Activated CD8-positive, alpha-beta memory T cell treated with anti-CD3 and anti-CD28 coated beads, Interleukin-2, amount 10 ng/mL, durations not matched to agents 7 days and 5 days (primary cell): Measurements from ENCODE around the gene LRTM2. TPM values are rescaled to one million over a fixed set of nuclear protein-coding genes. Genes with fewer than 3 reads are reported as not detected.
"Not testable (repeated sequence)": the region's sequence is repeated elsewhere in the genome, so short reads cannot be mapped to it uniquely, and the experiment has no call there.

Source experiments
- ATAC-seq: fragments of 150-1000 bp; cut with Tn5 transposase; one replicate; pipeline ENCODE4 v1.10.0; 2021; ENCODE audit warnings: moderate library complexity
- CTCF ChIA-PET: fragments of 350-600 bp; sonication (Branson Sonifier 250); formaldehyde crosslinking; loops from one replicate; lab custom pipeline; 2021; ENCODE audit warnings: antibody characterized with exemption; lab: Charles Lee
- DNase-seq: peaks from one replicate; pipeline ENCODE4 v3.0.0-alpha.2; 2020
- H3K27ac Mint-ChIP-seq: one replicate; pipeline ENCODE4 v1.8.0; 2021; ENCODE audit warnings: mild to moderate bottlenecking, mixed read lengths
- H3K27me3 Mint-ChIP-seq: one replicate; pipeline ENCODE4 v1.8.0; 2021; ENCODE audit warnings: mixed read lengths
- H3K36me3 Mint-ChIP-seq: one replicate; pipeline ENCODE4 v1.8.0; 2021; ENCODE audit warnings: mild to moderate bottlenecking, mixed read lengths
- H3K4me1 Mint-ChIP-seq: one replicate; pipeline ENCODE4 v1.8.0; 2021; ENCODE audit warnings: mixed read lengths
- H3K4me3 Mint-ChIP-seq: one replicate; pipeline ENCODE4 v1.8.0; 2021; ENCODE audit warnings: mild to moderate bottlenecking, moderate library complexity, mixed read lengths
- H3K9me3 Mint-ChIP-seq: one replicate; pipeline ENCODE4 v1.8.0; 2022; ENCODE audit warnings: low read depth, mixed read lengths
- total RNA-seq, 2 experiments: library from RNA; stranded (reverse); gene quantifications; one replicate each; pipeline ENCODE4 v1.2.3, GENCODE V29; 2021

The LRTM2 gene
- total RNA-seq, 2 experiments from 2014 or later, result not detected

DNA sequence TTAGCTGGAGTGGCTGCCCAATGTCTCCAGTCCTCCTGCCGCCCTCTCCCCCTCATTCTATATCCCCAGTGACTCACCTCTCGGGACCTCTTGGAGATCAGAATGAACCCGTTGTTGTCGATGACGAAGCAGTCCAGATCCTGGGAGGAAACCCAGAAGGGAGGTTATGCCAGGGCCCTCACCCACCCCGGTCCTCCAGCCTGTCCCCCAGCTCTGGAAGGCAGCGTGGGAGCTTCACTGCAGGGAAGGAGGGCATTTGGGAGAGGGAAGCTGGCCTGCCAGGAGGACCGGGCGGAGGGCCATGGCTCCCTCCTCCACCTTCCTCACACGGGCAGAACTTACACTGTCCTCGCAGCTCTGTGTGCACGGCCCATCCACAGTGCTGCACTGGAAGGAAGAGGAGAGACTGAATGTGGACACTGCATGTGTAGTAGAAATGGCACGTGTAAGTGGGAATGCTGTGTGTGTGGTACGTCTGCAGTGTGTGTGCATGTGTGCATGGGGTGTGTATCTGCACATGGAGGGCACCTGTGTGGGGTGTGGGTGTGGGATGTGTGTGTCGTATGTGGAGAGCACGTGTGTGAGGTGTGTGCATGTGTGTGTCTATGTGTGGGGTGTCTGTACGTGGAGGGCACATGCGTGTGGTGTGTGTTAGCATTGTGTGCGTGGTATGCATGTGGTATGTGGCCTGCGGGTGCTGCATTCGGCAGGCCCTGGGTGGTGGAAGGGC, 10.0 kb upstream of the LRTM2 start:
- H3K9me3 Mint-ChIP-seq, result no peaks in the 10 kb centered on the region
- CTCF ChIA-PET, result no interaction called here
- H3K36me3 Mint-ChIP-seq, result no peaks in the 10 kb centered on the region
- no peak for ATAC-seq
- DNase-seq, result no peak
- H3K4me1 Mint-ChIP-seq, result peaks cover 19% of the 10 kb centered on the region
- peak overlapping the region; percentile 20 for H3K27ac Mint-ChIP-seq
- peaks cover 3% of the 10 kb centered on the region for H3K27me3 Mint-ChIP-seq
- peak overlapping the region; percentile 49 for H3K4me3 Mint-ChIP-seq

DNA sequence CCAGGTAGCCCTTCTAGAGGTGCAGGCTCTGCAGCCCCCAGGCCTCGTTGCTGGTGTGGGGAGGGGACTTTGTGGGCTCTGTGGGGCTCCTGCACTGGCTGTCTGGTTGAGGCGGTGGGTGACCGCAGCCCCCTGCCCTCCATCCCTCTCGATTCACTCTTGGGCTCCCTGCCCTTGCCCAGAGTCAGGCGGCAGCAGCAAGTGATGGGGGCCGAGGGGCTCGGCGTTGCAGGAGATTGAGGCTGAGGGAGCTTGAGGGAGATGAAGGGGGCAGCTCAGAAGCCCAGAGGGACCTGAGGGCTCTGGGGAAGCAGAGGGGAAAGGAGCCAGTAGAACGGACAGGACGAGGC, 9.5 kb upstream of the LRTM2 start:
- Mint-ChIP-seq H3K4me3 (peak overlapping the region; percentile 49), H3K36me3 (no peaks in the 10 kb centered on the region), H3K27me3 (peaks cover 4% of the 10 kb centered on the region), H3K27ac (peak overlapping the region; percentile 20), H3K9me3 (no peaks in the 10 kb centered on the region), H3K4me1 (peaks cover 19% of the 10 kb centered on the region)
- ATAC-seq, result no peak
- no peak for DNase-seq
- CTCF ChIA-PET, result interaction anchor here (1.7 kb wide), 1 partner anchor 129 kb away, joined by 8 read pairs; no protein-coding TSS in a partner anchor

DNA sequence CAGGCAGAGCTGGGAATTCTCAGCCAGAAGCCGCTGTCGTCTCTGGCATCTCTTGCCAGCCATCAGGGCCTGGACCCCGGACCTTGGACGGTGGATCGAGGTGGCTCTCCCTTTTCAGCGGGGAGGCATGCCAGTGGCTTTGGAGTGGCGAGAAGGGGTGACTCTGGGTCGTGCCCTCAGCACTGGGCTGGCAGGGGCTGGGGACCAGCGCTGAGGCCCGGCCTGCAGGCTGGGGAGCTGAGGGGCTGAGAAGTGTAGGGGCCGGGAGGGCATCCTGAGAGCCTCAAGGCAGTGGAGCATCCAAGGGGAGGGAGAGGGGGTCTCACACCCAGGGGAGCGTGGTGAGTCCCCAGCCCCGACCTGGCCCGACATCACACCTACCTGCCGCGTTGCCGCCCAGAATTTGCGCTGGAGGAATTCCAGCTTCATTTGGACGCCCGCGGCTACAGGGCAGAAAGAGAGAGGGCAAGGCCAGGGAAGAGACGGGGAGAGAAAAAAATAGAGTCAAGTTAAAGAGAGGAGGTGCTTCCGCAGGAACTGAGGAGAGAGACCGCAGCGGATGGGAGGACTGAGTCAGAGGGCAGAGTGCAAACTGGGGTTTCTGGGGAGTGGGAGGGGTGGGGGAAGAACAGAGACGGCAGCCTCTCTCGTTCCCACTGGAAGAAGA, 9.0 kb upstream of the LRTM2 start:
- DNase-seq (peak; percentile 59), ATAC-seq (peak; percentile 43)
- Mint-ChIP-seq H3K27me3 (peaks cover 4% of the 10 kb centered on the region), H3K9me3 (no peaks in the 10 kb centered on the region), H3K4me1 (peaks cover 19% of the 10 kb centered on the region), H3K36me3 (no peaks in the 10 kb centered on the region), H3K4me3 (peak overlapping the region; percentile 49), H3K27ac (peak overlapping the region; percentile 55)
- CTCF ChIA-PET, result interaction anchor here (1.6 to 1.7 kb wide), 2 partner anchors 16 to 128 kb away, joined by 6 to 8 read pairs; no protein-coding TSS in a partner anchor

DNA sequence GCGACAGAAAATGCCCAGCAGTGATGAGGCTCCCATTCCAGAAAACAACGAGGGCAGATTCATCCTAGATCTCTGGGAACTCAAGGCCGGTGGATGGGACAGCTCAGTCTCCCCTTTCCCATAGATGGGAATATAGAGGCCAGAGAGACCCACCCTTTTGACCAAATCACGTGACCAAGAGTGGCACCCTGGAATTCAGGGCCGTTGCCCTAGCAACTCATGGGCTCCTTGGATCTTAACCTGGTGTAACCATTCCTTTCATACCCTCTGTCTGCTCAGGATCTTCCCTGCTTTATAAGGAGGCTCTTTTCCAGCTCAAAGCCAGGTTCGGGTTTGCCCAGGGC, 8.4 kb upstream of the LRTM2 start:
- Mint-ChIP-seq H3K36me3 (no peaks in the 10 kb centered on the region), H3K27ac (no peak overlapping the region), H3K27me3 (peaks cover 4% of the 10 kb centered on the region), H3K9me3 (no peaks in the 10 kb centered on the region), H3K4me3 (no peak overlapping the region), H3K4me1 (peaks cover 19% of the 10 kb centered on the region)
- ATAC-seq (no peak), DNase-seq (no peak)
- CTCF ChIA-PET, result interaction anchor here (1.6 to 1.7 kb wide), 2 partner anchors 17 to 128 kb away, joined by 6 to 8 read pairs; no protein-coding TSS in a partner anchor

DNA sequence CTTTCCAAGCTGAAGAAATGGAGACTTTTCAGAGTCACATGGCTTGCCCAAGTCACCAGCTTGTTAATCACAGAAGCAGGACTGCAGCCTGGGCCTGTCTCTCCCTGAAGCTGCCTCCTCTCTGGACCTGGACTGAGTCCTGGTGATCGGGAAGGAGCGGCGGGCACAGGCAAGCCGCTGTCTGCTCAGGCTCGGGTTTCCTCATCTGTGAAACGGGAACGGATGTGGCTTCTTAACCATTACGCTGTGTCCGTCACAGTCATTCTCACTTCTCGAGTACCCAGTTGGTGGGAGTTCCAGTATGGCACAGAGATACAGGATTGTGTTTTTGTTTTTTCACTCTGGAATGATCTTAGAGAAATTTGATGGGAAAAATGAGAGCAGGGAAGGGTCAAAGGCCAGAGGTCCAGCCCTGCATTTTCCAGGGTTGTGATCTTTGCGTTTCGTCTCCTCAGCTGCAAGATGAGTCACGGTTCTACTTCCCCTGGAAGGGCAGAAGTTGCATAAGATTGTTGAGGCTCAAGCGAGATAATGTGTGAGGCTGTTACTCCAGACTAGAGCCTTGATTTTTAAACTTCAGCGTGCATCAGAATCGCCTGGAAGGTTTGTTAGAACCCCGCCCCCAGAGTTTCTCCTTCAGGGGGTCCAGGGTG, 7.6 kb upstream of the LRTM2 start:
- peaks cover 19% of the 10 kb centered on the region for H3K4me1 Mint-ChIP-seq
- no peak overlapping the region for H3K4me3 Mint-ChIP-seq
- CTCF ChIA-PET, result interaction anchor here (1.6 to 1.7 kb wide), 2 partner anchors 18 to 127 kb away, joined by 6 to 8 read pairs; no protein-coding TSS in a partner anchor
- ATAC-seq, result no peak
- DNase-seq, result no peak
- no peak overlapping the region for H3K27ac Mint-ChIP-seq
- no peaks in the 10 kb centered on the region for H3K36me3 Mint-ChIP-seq
- no peaks in the 10 kb centered on the region for H3K9me3 Mint-ChIP-seq
- peaks cover 4% of the 10 kb centered on the region for H3K27me3 Mint-ChIP-seq

DNA sequence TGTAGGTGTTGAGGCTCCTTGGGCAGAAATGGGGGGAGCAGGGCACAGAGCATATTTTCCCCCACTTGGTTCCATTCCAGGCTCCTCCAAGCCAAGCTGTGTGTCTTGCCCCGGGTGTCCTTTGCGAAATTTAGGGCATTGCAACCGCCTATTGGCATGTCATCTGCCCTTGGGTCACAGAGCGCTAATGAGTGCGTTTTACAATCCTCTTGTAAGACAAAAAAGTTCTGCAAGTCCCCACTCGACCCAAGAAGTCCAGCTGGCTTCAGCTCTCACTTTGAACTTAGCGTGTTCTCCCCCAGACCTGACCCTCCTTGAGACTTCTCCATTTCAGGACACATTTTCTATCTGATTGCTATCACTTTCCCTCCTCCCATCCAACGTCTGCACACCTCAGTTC, 6.1 kb upstream of the LRTM2 start:
- Mint-ChIP-seq H3K4me3 (no peak overlapping the region), H3K27me3 (peaks cover 8% of the 10 kb centered on the region), H3K4me1 (peaks cover 9% of the 10 kb centered on the region), H3K9me3 (no peaks in the 10 kb centered on the region), H3K27ac (no peak overlapping the region), H3K36me3 (no peaks in the 10 kb centered on the region)
- no peak for DNase-seq
- CTCF ChIA-PET, result interaction anchor here (1.3 to 1.7 kb wide), 3 partner anchors 16 to 161 kb away, joined by 3 to 12 read pairs (median 3); no protein-coding TSS in a partner anchor
- ATAC-seq, result no peak

DNA sequence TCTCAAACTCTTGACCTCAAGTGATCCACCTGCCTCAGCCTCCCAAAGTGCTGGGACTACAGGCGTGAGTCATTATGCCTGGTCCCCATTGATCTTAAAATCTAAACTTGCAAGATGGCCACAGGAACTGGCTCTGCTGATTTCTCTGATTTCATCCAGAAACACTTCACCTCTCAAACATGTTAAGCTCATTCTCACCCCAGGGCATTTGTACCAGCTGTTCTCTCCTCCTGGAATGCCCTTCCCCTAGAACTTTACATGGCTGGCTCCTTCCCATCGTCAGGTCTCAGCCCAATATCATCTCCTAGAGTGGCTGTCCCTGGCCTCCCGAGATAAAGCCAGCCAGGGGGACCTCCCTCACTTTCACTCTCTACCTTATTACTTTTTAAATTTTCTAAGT, 5.3 kb upstream of the LRTM2 start:
- peaks cover 8% of the 10 kb centered on the region for H3K4me1 Mint-ChIP-seq

DNA sequence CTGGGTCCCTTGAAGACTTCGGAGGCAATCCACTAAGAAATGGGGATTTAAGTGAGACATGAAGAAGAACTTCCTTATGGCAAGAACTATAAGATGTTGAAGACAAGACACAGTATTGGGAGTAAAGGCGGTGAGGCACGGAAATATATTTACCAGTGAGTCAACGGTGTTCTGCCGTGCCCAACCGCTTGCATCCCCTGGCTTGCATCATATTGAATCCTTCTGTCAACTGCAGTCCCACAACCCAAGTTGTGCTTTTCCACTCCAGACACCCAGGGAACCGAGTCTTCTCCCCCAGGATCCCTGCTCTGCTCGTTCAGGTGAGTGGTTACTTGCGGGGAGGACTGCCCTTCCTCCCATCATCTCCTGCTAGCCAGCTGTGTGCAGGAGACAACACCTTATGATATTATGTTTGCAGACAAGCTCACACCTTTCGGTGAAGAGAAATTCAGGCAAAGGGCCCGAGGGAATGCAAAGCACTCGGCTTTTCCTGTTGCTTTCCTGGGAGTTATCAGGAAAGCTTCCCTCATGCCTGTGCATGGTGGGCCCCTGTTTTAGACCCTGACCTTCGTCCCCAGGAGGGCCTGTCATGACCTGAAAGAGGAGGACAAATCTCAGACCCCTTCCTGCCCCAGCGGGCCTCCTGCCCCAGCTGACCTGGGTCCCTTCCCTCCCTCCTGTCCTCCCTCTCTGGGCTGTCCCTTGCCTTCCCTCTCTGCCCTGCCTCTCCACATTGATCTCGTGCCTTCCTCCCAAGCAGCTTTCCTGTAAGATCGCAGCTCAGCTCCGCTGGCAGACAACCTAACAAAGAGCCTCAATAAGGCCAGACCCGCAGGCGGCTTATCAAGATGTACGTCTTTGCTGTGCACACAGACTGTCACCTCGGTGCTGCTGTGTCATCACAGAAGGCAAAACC, 4.3 kb upstream of the LRTM2 start:
- CTCF ChIA-PET, result interaction anchor here (0.8 kb wide), 1 partner anchor 11 kb away, joined by 3 read pairs; no protein-coding TSS in a partner anchor
- peaks cover 4% of the 10 kb centered on the region for H3K4me1 Mint-ChIP-seq

More for the DNA sequence above, 5.3 kb upstream of the LRTM2 start:
- ATAC-seq (no peak), DNase-seq (no peak)
- Mint-ChIP-seq H3K4me3 (no peak overlapping the region), H3K9me3 (no peaks in the 10 kb centered on the region), H3K27ac (no peak overlapping the region), H3K27me3 (peaks cover 17% of the 10 kb centered on the region), H3K36me3 (no peaks in the 10 kb centered on the region)
- CTCF ChIA-PET, result interaction anchor here (0.8 to 1.7 kb wide), 4 partner anchors 10 to 162 kb away, joined by 3 to 12 read pairs (median 3); no protein-coding TSS in a partner anchor

DNA sequence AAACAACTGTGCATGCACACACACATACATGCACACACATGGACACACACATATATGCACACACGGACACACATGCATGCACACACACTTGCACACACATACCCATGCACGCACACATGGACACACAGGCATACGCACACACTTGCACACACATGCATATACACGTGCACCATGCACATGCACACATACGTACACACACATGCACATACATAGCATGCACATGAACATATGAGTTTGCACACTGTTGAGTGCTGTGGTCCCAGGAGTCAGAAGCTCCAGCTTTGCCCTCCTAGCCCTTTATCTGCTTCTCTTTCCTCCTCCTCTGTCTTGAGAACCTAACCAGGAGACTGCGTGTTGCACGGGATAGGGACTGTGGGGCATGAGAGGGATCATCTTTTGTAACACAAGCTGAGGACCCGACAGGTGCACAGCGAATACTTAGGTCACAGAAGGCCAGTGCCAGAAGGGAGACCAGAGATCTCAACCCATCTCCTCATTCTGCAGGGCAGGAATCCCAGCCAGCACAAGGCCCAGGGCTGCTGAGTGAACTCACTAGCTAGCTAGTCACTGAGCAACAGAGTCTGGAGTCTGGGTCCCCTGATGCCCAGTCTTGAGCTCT, 3.5 kb upstream of the LRTM2 start:
- CTCF ChIA-PET, result no interaction called here
- H3K27ac Mint-ChIP-seq, result no peak overlapping the region
- no peaks in the 10 kb centered on the region for H3K9me3 Mint-ChIP-seq
- DNase-seq, result no peak
- H3K4me3 Mint-ChIP-seq, result no peak overlapping the region
- H3K4me1 Mint-ChIP-seq, result peaks cover 4% of the 10 kb centered on the region
- peaks cover 31% of the 10 kb centered on the region for H3K27me3 Mint-ChIP-seq
- ATAC-seq, result no peak
- H3K36me3 Mint-ChIP-seq, result no peaks in the 10 kb centered on the region

More for the DNA sequence above, 4.3 kb upstream of the LRTM2 start:
- Mint-ChIP-seq H3K27me3 (peaks cover 26% of the 10 kb centered on the region), H3K4me3 (no peak overlapping the region), H3K36me3 (no peaks in the 10 kb centered on the region), H3K27ac (no peak overlapping the region), H3K9me3 (no peaks in the 10 kb centered on the region)
- DNase-seq, result no peak
- no peak for ATAC-seq

DNA sequence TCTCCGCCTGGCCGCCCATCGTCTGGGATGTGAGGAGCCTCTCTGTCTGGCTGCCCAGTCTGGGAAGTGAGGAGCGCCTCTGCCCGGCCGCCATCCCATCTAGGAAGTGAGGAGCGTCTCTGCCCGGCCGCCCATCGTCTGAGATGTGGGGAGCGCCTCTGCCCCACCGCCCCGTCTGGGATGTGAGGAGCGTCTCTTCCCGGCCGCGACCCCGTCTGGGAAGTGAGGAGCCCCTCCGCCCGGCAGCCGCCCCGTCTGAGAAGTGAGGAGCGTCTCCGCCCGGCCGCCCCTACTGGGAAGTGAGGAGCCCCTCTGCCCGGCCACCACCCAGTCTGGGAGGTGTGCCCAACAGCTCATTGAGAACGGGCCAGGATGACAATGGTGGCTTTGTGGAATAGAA, 2.4 kb upstream of the LRTM2 start:
- ATAC-seq, H3K4me3 Mint-ChIP-seq, H3K9me3 Mint-ChIP-seq, DNase-seq, H3K27ac Mint-ChIP-seq, H3K4me1 Mint-ChIP-seq, H3K36me3 Mint-ChIP-seq, CTCF ChIA-PET: not testable (repeated sequence)
- peaks cover 32% of the 10 kb centered on the region for H3K27me3 Mint-ChIP-seq

DNA sequence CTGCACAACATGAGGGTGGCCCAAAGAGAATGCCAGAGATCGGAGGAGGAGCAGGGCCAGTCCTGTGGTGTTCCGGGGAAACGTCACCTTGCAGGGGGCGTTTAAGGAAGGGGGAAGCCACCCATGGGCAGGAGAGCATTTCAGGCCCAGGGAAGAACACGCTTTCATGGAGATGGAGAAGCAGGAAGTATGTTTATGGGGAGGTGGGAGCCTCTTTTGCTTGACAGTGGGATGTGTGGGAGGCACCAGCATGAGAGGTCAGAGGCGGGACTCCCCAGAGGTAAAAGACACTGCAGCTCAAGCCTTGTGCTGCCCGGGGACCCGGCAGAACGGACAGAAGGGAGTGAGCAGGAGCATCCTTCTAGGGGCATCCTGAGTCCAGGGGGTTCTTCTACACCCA, 1.3 kb upstream of the LRTM2 start:
- Mint-ChIP-seq H3K36me3 (no peaks in the 10 kb centered on the region), H3K9me3 (no peaks in the 10 kb centered on the region), H3K27ac (no peak overlapping the region), H3K4me1 (no peaks in the 10 kb centered on the region), H3K27me3 (peaks cover 35% of the 10 kb centered on the region), H3K4me3 (no peak overlapping the region)
- no peak for ATAC-seq
- DNase-seq, result no peak
- CTCF ChIA-PET, result no interaction called here

DNA sequence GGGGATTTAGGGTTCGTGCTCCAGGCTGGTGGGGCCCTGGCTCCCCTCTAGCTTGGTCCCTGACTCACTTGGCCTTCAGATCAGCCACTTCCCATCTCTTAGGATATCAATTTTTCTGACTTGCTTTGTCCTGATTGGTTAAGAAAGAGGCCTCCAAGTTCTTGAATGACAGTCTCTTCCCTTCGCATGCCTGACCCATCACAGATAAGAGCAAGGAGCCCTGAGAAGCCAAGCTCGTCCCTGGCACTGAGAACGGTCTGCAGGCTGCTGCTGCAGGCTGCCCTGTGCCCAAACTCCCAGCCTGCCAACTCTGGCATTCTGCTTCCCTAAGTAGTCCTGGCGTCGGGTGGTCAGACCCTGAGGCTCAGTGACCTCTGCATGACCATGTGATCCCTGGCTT, 794 bp upstream of the LRTM2 start:
- H3K4me1 Mint-ChIP-seq, result no peaks in the 10 kb centered on the region
- H3K4me3 Mint-ChIP-seq, result no peak overlapping the region
- H3K27ac Mint-ChIP-seq, result no peak overlapping the region
- DNase-seq (no peak), ATAC-seq (no peak)
- no peaks in the 10 kb centered on the region for H3K9me3 Mint-ChIP-seq
- peaks cover 35% of the 10 kb centered on the region for H3K27me3 Mint-ChIP-seq
- no peaks in the 10 kb centered on the region for H3K36me3 Mint-ChIP-seq
- CTCF ChIA-PET, result no interaction called here
